Common myeloid progenitor, CD34-positive (primary cell): ENCODE results near the gene GPATCH11.

ENCODE experiments used
- CTCF ChIA-PET: fragments of 350-600 bp; sonication (Branson Sonifier 250); formaldehyde crosslinking; loops from one replicate; lab custom pipeline; 2021; ENCODE audit warnings: antibody characterized with exemption; lab: Charles Lee
- POLR2A ChIA-PET: fragments of 350-600 bp; sonication (Branson Sonifier 250); formaldehyde crosslinking; loops from one replicate; lab custom pipeline; 2021; ENCODE audit warnings: antibody characterized with exemption; lab: Charles Lee
- DNase-seq, 3 donors: peaks; one replicate each; pipeline versions ENCODE4 v3.0.0 to v3.0.0-alpha.2; 2013
- H3K27ac ChIP-seq, 2 experiments: 1 replicate in 1 of 2; 2 replicates in 1 of 2; pipeline ENCODE4 v1.7.0; 2013; ENCODE audit warnings: inconsistent platforms in 2 of 2, low read length in 2 of 2, mild to moderate bottlenecking in 2 of 2, low read depth in 1 of 2, moderate library complexity in 1 of 2; ENCODE audit not compliant: severe bottlenecking in 2 of 2, insufficient read depth in 1 of 2, poor library complexity in 1 of 2
- H3K27me3 ChIP-seq, 5 experiments: replicated peaks in 2 of 5; 1 replicate in 3 of 5; 2 replicates in 2 of 5; pipeline versions ENCODE4 v1.6.1 to v1.7.0; 2013; ENCODE audit warnings: low read length in 4 of 5, mild to moderate bottlenecking in 2 of 5, moderate library complexity in 2 of 5, inconsistent platforms in 1 of 5; ENCODE audit not compliant: insufficient read depth in 5 of 5, control insufficient read depth in 4 of 5
- H3K36me3 ChIP-seq, 4 experiments: 1 replicate in 2 of 4; 2 replicates in 2 of 4; pipeline versions ENCODE4 v1.6.1 to v1.7.0; 2013; ENCODE audit warnings: low read length in 3 of 4, control low read depth in 1 of 4, mild to moderate bottlenecking in 1 of 4; ENCODE audit not compliant: control insufficient read depth in 4 of 4, insufficient read depth in 4 of 4
- H3K4me1 ChIP-seq, 4 experiments: 1 replicate in 3 of 4; 2 replicates in 1 of 4; pipeline versions ENCODE4 v1.6.1 to v1.7.1; 2013; ENCODE audit warnings: low read length in 3 of 4, mild to moderate bottlenecking in 3 of 4, control low read depth in 1 of 4, inconsistent platforms in 1 of 4, moderate library complexity in 1 of 4; ENCODE audit not compliant: control insufficient read depth in 4 of 4, insufficient read depth in 4 of 4; ENCODE audit errors: control extremely low read depth in 1 of 4
- H3K4me3 ChIP-seq, 7 experiments: 1 replicate in 4 of 7; 2 replicates in 3 of 7; pipeline versions ENCODE4 v1.5.1 to v1.7.0; 2013; ENCODE audit warnings: mild to moderate bottlenecking in 7 of 7, low read length in 6 of 7, moderate library complexity in 6 of 7, inconsistent platforms in 2 of 7, low read depth in 2 of 7, control low read depth in 1 of 7; ENCODE audit not compliant: insufficient read depth in 4 of 7, control insufficient read depth in 1 of 7; ENCODE audit errors: extremely low read depth in 1 of 7
- H3K9me3 ChIP-seq, 5 experiments: 1 replicate in 4 of 5; 2 replicates in 1 of 5; pipeline versions ENCODE4 v1.6.1 to v1.7.1; 2013; ENCODE audit warnings: low read length in 4 of 5, mild to moderate bottlenecking in 2 of 5, inconsistent platforms in 1 of 5, low read depth in 1 of 5, moderate library complexity in 1 of 5; ENCODE audit not compliant: control insufficient read depth in 4 of 5, insufficient read depth in 2 of 5; ENCODE audit errors: control extremely low read depth in 1 of 5
- WGBS: methylation state at CpG from one replicate; pipeline ENCODE4 v1.1.5; 2013; ENCODE audit not compliant: insufficient coverage; 5-methylcytosine and 5-hydroxymethylcytosine counted together

GPATCH11 gene

DNA sequence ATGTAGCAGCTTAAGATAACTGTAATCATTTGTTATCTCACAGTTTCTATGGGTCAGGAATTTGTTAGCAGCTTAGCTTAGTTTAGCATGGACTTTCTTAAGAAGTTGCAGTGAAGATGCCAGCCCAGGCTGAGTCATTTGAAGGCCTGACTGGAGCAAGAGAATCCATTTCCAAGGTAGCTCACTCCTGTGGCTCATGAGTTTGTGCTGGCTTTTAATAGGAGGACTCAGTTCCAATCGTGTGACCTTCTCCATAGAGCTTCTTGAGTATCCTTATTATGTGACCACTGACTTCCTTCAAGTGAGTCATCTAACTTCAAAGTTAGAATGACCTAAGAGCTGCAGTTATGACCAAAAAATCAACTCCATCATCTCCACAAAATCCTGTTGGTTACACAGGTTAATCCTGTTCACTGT lies 1.4 kb downstream of the GPATCH11 start:
- ChIA-PET POLR2A (no interaction called here), CTCF (interaction anchor here (1.2 to 1.3 kb wide), 3 partner anchors 14 to 60 kb away, joined by 3 to 4 read pairs (median 3); no protein-coding TSS in a partner anchor)
- DNase-seq, result peak; percentile 19 to 66 (median 53)
- Histone ChIP-seq H3K27me3 (no peaks in the 10 kb centered on the region), H3K36me3 (peaks cover 5 to 26% (median 21%) of the 10 kb centered on the region in 4 experiments), H3K27ac (no peak overlapping the region), H3K4me3 (peak overlapping the region in 3 of 7 experiments; percentile 98 to 100 (median 99)), H3K9me3 (no peaks in the 10 kb centered on the region), H3K4me1 (peaks cover 20 to 48% (median 36%) of the 10 kb centered on the region in 4 experiments)
- no CpG with 5 or more reads among the region's 1 CpG for WGBS

DNA sequence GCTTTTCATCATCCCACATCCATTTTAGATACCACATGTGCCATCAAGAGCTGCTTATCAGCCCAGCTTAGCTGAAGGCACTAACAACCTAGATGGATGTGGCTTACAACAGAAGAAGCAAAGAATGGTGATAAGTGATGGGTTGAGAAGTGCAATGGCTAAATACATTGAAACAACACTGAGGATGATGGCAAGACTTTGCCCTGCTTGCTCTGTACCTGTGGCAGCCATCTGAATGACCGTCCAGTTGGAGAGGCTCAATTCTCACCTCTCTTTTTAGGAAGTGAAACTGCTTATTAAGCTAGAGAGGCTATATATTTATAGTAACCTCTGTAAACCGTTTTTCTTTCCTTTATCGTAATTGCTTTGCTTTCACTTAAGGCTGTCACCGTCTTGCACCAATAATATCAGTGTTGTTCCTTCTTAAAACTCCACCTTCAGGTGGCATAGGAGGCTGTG lies 5.7 kb downstream of the GPATCH11 start:
- 89% methylated on average over 1 of the region's 4 CpGs for whole genome bisulfite sequencing
- Histone ChIP-seq H3K9me3 (no peaks in the 10 kb centered on the region), H3K27me3 (no peaks in the 10 kb centered on the region), H3K4me1 (peaks cover 0 to 10% (median 7%) of the 10 kb centered on the region in 4 experiments), H3K4me3 (no peak overlapping the region), H3K27ac (no peak overlapping the region), H3K36me3 (peaks cover 11 to 57% (median 38%) of the 10 kb centered on the region in 4 experiments)
- ChIA-PET POLR2A (no interaction called here), CTCF (no interaction called here)
- no peak for DNase-seq

DNA sequence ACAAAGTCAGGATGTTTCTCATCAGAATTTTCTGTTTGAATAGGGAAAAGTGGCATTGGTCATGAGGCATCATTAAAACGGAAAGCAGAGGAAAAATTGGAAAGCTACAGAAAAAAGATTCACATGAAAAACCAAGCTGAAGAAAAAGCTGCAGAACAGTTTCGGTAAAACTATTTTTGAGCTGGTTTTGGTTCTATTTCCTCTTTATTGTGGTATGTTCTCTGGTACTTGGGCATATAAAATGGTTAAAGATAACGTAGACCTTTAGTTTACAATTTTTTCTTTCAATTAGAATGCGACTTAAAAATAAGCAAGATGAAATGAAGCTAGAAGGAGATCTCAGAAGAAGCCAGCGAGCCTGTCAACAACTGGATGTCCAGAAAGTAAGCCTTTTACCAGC lies 7.6 kb downstream of the GPATCH11 start:
- no peak overlapping the region for H3K27ac ChIP-seq
- H3K4me1 ChIP-seq, result no peaks in the 10 kb centered on the region
- H3K27me3 ChIP-seq, result no peaks in the 10 kb centered on the region
- no peak overlapping the region for H3K4me3 ChIP-seq
- WGBS, result 96% methylated on average over 3 of the region's 5 CpGs
- peaks cover 16 to 69% (median 43%) of the 10 kb centered on the region in 4 experiments for H3K36me3 ChIP-seq
- DNase-seq, result no peak
- no peaks in the 10 kb centered on the region for H3K9me3 ChIP-seq
- ChIA-PET POLR2A (no interaction called here), CTCF (interaction anchor here (1.6 kb wide), 1 partner anchor 9 kb away, joined by 3 read pairs; no protein-coding TSS in a partner anchor)

DNA sequence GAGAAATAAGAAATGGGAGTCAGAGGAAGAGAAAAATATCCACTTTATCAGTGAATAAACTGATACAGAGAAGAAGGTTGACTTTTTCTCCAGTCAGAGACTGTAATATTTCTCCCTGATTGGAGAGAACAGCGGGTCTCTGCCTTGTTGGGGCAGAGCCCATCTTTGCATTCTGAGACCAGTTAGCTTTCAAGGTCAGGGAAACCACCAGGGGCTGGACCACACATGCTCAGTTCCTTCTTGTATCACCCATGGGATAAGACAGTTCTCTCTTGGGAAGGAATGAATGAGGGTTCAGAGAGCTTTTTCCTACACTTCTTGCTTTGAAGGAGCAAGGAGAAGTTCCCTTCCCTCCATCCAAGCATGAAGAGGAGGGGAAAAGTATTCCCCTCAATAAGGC lies 12.2 kb downstream of the GPATCH11 start:
- DNase-seq, result no peak
- Histone ChIP-seq H3K27me3 (no peaks in the 10 kb centered on the region), H3K27ac (no peak overlapping the region), H3K36me3 (peaks cover 19 to 80% (median 50%) of the 10 kb centered on the region in 4 experiments), H3K9me3 (no peaks in the 10 kb centered on the region), H3K4me3 (no peak overlapping the region), H3K4me1 (no peaks in the 10 kb centered on the region)
- CTCF ChIA-PET, result no interaction called here
- 100% methylated on average over 1 of the region's 1 CpG for WGBS
- POLR2A ChIA-PET, result no interaction called here

DNA sequence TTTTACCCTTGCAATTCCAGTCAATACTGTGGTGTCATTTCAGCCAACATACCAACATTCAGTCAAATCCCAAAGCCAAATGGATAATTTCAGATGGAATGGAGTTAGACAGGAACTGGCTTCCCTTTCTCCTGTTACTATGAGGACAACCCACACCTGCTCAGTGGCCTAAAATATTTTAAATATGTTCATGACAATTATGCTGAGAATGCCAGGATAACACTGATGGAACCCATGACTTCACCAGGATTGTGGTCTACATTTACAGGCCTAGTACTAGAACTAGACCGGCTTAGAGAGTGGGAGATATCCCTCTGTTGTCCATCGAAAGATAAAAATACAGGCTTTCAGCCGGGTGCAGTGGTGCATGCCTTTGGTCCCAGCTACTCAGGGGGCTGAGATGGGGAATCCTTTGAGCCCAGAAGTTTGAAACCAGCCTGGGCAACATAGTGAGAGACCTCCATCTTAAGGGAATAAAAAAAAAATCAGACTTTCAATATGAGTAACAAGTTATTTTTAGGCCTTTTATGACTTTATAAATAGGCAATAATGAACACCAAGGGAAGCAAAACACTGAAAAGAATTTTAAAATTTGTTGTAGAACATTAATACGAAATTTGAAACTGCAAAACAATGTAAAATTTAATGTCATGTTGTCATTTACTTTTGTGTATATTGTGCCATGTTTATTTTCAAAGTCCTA lies 14.2 kb downstream of the GPATCH11 start:
- DNase-seq, result no peak
- POLR2A ChIA-PET, result no interaction called here
- WGBS, result 94% methylated on average over 3 of the region's 4 CpGs
- Histone ChIP-seq H3K4me3 (no peak overlapping the region), H3K9me3 (no peaks in the 10 kb centered on the region), H3K27me3 (no peaks in the 10 kb centered on the region), H3K27ac (no peak overlapping the region), H3K36me3 (peaks cover 23 to 74% (median 44%) of the 10 kb centered on the region in 4 experiments), H3K4me1 (no peaks in the 10 kb centered on the region)
- CTCF ChIA-PET, result no interaction called here

DNA sequence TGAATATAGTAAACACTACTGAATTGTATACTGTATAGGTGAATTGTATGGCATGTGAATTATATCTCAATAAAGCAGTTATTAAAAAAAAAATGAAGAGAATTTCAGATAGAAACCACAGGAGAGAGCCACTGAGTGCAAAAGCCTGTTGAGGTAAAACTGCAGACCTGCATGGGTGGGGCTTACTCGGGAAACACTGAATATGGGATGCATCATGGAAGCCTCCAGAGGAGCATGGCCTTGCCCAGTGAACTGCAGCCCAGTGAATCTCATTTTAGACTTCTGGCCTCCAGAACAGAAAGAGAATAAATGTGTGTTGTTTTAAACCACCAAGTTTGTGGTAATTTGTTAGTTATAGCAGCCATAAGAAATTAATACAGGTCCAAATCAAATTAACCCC lies 15.7 kb downstream of the GPATCH11 start:
- no peaks in the 10 kb centered on the region for H3K4me1 ChIP-seq
- CTCF ChIA-PET, result interaction anchor here (1.0 kb wide), 1 partner anchor 14 kb away, joined by 4 read pairs; no protein-coding TSS in a partner anchor
- peaks cover 18 to 59% (median 36%) of the 10 kb centered on the region in 4 experiments for H3K36me3 ChIP-seq
- POLR2A ChIA-PET, result no interaction called here
- WGBS, result 82% methylated on average over 1 of the region's 1 CpG
- no peaks in the 10 kb centered on the region for H3K9me3 ChIP-seq
- H3K27ac ChIP-seq, result no peak overlapping the region
- H3K27me3 ChIP-seq, result no peaks in the 10 kb centered on the region
- DNase-seq, result no peak
- H3K4me3 ChIP-seq, result no peak overlapping the region

DNA sequence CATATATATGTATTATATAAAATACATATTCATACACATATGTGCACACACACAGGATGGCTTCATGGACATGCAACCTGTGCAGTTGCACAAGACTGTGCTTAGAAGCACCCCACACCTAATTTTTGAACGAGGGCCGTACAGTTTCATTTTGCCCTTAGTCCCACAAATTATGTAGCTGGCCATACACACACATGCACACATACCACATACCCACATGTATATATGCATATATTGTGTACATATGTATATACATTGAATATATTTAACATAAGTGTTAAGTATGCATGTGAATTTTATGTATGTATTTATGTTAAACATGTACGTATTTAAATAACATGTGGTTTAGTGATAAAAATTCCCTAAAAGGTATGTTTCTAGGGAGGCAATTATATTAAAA lies 18.3 kb downstream of the GPATCH11 start:
- H3K27ac ChIP-seq, result no peak overlapping the region
- H3K4me1 ChIP-seq, result no peaks in the 10 kb centered on the region
- H3K9me3 ChIP-seq, result no peaks in the 10 kb centered on the region
- peaks cover 26 to 63% (median 39%) of the 10 kb centered on the region in 4 experiments for H3K36me3 ChIP-seq
- CTCF ChIA-PET, result interaction anchor here (0.6 kb wide), 1 partner anchor 208 kb away, joined by 3 read pairs; no protein-coding TSS in a partner anchor
- no CpG with 5 or more reads among the region's 3 CpGs for WGBS
- H3K27me3 ChIP-seq, result no peaks in the 10 kb centered on the region
- DNase-seq, result no peak
- no peak overlapping the region for H3K4me3 ChIP-seq
- POLR2A ChIA-PET, result no interaction called here
